Osteoblast (primary cell): ENCODE results near the gene ABCB8. TPM values are rescaled to one million over a fixed set of nuclear protein-coding genes. Genes with fewer than 3 reads are reported as not detected.
A peak's percentile ranks its signal among the peaks of the same experiment; 100 is the strongest.

Source experiments
- DNase-seq: peaks from one replicate; pipeline ENCODE4 v3.0.0; 2011; ENCODE audit warnings: low spot score, mixed read lengths; ENCODE audit not compliant: insufficient read length; ENCODE audit errors: missing footprints
- H2AFZ ChIP-seq: 2 replicates; pipeline ENCODE4 v1.6.0; 2011; ENCODE audit warnings: mild to moderate bottlenecking, low read length
- H3K27ac ChIP-seq: 2 replicates; pipeline ENCODE4 v1.5.1; 2011; ENCODE audit warnings: mild to moderate bottlenecking, low read depth, low read length, moderate library complexity
- H3K27me3 ChIP-seq: 2 replicates; pipeline ENCODE4 v1.6.0; 2012; ENCODE audit warnings: mild to moderate bottlenecking, control low read depth, inconsistent platforms, low read length, moderate library complexity; ENCODE audit not compliant: insufficient read depth
- H3K36me3 ChIP-seq: 2 replicates; pipeline ENCODE4 v1.5.1; 2011; ENCODE audit warnings: mild to moderate bottlenecking, low read length, control low read depth, moderate library complexity; ENCODE audit not compliant: insufficient read depth
- H3K4me1 ChIP-seq: 2 replicates; pipeline ENCODE4 v1.5.1; 2011; ENCODE audit warnings: mild to moderate bottlenecking, low read length, control low read depth, moderate library complexity; ENCODE audit not compliant: insufficient read depth
- H3K4me2 ChIP-seq: 2 replicates; pipeline ENCODE4 v1.6.0; 2011; ENCODE audit warnings: mild to moderate bottlenecking, low read length; ENCODE audit not compliant: insufficient read depth
- H3K4me3 ChIP-seq: fragments of 200-600 bp; sonication (generic); 3 replicates; pipeline ENCODE4 v1.5.1; 2012; ENCODE audit warnings: mild to moderate bottlenecking, low read length, inconsistent platforms; ENCODE audit not compliant: insufficient read depth
- H3K79me2 ChIP-seq: 2 replicates; pipeline ENCODE4 v1.6.0; 2012; ENCODE audit warnings: mild to moderate bottlenecking, low read length, control low read depth, inconsistent platforms; ENCODE audit not compliant: insufficient read depth
- H3K9me3 ChIP-seq: 2 replicates; pipeline ENCODE4 v1.5.1; 2011; ENCODE audit warnings: low read depth, low read length, control low read depth
- H4K20me1 ChIP-seq: 2 replicates; pipeline ENCODE4 v1.6.0; 2012; ENCODE audit warnings: mild to moderate bottlenecking, low read length, control low read depth; ENCODE audit not compliant: insufficient read depth
- CTCF ChIP-seq: IDR thresholded peaks from 2 replicates; pipeline ENCODE4 v1.5.1; 2011; ENCODE audit warnings: mild to moderate bottlenecking, low read depth, low read length, moderate library complexity; ENCODE audit errors: extremely low read depth
- total RNA-seq: library from RNA; depleted of rRNA; stranded (reverse); fragments of >200 nt; gene quantifications from 2 replicates; pipeline ENCODE4 v1.2.3, GENCODE V29; 2012

ABCB8 gene
- total RNA-seq, 1 donor = 32.6 TPM

- H3K4me3 ChIP-seq = no peak overlapping the region
- H3K4me1 ChIP-seq = peaks cover 23% of the 10 kb centered on the region
- peaks cover 21% of the 10 kb centered on the region for H4K20me1 ChIP-seq
- peaks cover 51% of the 10 kb centered on the region for H3K36me3 ChIP-seq
- TF ChIP-seq CTCF = no peak
- no peak overlapping the region for H3K4me2 ChIP-seq
- H2AFZ ChIP-seq = no peak overlapping the region
- DNase-seq = no peak
- no peaks in the 10 kb centered on the region for H3K9me3 ChIP-seq
- no peaks in the 10 kb centered on the region for H3K27me3 ChIP-seq
- H3K27ac ChIP-seq = no peak overlapping the region
- H3K79me2 ChIP-seq = peaks cover 37% of the 10 kb centered on the region
Measured at GRCh38 chr7:151065516-151065915, 37.3 kb downstream of the ABCB8 start.

GRCh38 chr7:151066273-151066974, 38.2 kb downstream of the ABCB8 start:
- peaks cover 14% of the 10 kb centered on the region for H4K20me1 ChIP-seq
- no peak overlapping the region for H3K27ac ChIP-seq
- H3K9me3 ChIP-seq = no peaks in the 10 kb centered on the region
- H3K4me3 ChIP-seq = no peak overlapping the region
- peaks cover 54% of the 10 kb centered on the region for H3K36me3 ChIP-seq
- peaks cover 14% of the 10 kb centered on the region for H3K4me1 ChIP-seq
- DNase-seq = no peak
- H2AFZ ChIP-seq = no peak overlapping the region
- peaks cover 28% of the 10 kb centered on the region for H3K79me2 ChIP-seq
- no peaks in the 10 kb centered on the region for H3K27me3 ChIP-seq
- no peak for TF ChIP-seq CTCF
- H3K4me2 ChIP-seq = no peak overlapping the region

- Histone ChIP-seq H3K4me1 (no peaks in the 10 kb centered on the region), H3K27me3 (no peaks in the 10 kb centered on the region), H4K20me1 (peaks cover 10% of the 10 kb centered on the region), H3K9me3 (no peaks in the 10 kb centered on the region), H3K27ac (no peak overlapping the region), H2AFZ (no peak overlapping the region), H3K79me2 (peaks cover 13% of the 10 kb centered on the region), H3K36me3 (peaks cover 66% of the 10 kb centered on the region), H3K4me3 (no peak overlapping the region), H3K4me2 (no peak overlapping the region)
- no peak for TF ChIP-seq CTCF
- no peak for DNase-seq
Measured at GRCh38 chr7:151068069-151068773, 40.0 kb downstream of the ABCB8 start.

GRCh38 chr7:151069841-151070573, 41.8 kb downstream of the ABCB8 start:
- Histone ChIP-seq H3K27me3 (no peaks in the 10 kb centered on the region), H3K79me2 (peaks cover under 1% of the 10 kb centered on the region), H3K27ac (no peak overlapping the region), H3K36me3 (peaks cover 68% of the 10 kb centered on the region), H2AFZ (no peak overlapping the region), H3K4me3 (no peak overlapping the region), H3K4me1 (no peaks in the 10 kb centered on the region), H4K20me1 (peaks cover 5% of the 10 kb centered on the region), H3K9me3 (no peaks in the 10 kb centered on the region), H3K4me2 (no peak overlapping the region)
- DNase-seq = peak; percentile 84
- no peak for TF ChIP-seq CTCF
